GM12878 (cell line): ENCODE measurements around the gene FBXL15. TPM values are rescaled to one million over a fixed set of nuclear protein-coding genes. Genes with fewer than 3 reads are reported as not detected.
A peak's percentile ranks its signal among the peaks of the same experiment; 100 is the strongest.

Experiments used
- ATAC-seq: fragments of 200-7000 bp; cut with Tn5 transposase; 3 replicates; pipeline ENCODE4 v1.9.1; 2020; ENCODE audit warnings: mild to moderate bottlenecking, moderate library complexity
- BruUV-seq: library from RNA; stranded (reverse); fragments of 400-500 nt; replicated peaks from 2 replicates; lab custom pipeline; 2021; lab: Mats Ljungman, UMichigan
- CTCF ChIA-PET: fragments of 300-600 bp; sonication (Branson Sonifier 250); formaldehyde crosslinking; extraction: SDS; loops from one replicate; lab custom pipeline; 2021; ENCODE audit warnings: inconsistent platforms; lab: Yijun Ruan, JAX
- POLR2A ChIA-PET: fragments of 350-600 bp; formaldehyde crosslinking; extraction: SDS; loops from one replicate; lab custom pipeline; 2021; ENCODE audit warnings: inconsistent platforms; lab: Charles Lee
- RAD21 ChIA-PET: fragments of 300-600 bp; sonication (Branson Sonifier 250); formaldehyde crosslinking; loops from one replicate; lab custom pipeline; 2023; ENCODE audit warnings: antibody characterized with exemption; ENCODE audit not compliant: unreplicated experiment; lab: Charles Lee
- SMC1A ChIA-PET: fragments of 300-600 bp; sonication (Branson Sonifier 250); formaldehyde crosslinking; loops from one replicate; lab custom pipeline; 2023; ENCODE audit not compliant: unreplicated experiment, uncharacterized antibody; lab: Charles Lee
- DNase-seq: peaks from one replicate; pipeline ENCODE4 v3.0.0-alpha.2; 2011; ENCODE audit warnings: low read depth, low spot score
- FAIRE-seq: peaks from 3 replicates; lab custom pipeline; 2011; peaks lifted over from hg19 to GRCh38; lab: Jason Lieb, UNC
- H2AFZ ChIP-seq: 2 replicates; pipeline ENCODE4 v1.6.0; 2011; ENCODE audit warnings: low read depth, low read length, control low read depth; ENCODE audit not compliant: control insufficient read depth
- H3K27ac ChIP-seq: 2 replicates; pipeline ENCODE4 v1.5.1; 2011; ENCODE audit warnings: control low read depth; ENCODE audit not compliant: control insufficient read depth, insufficient read depth
- H3K27me3 ChIP-seq, 2 experiments: replicated peaks in 1 of 2; 2 replicates each; pipeline versions ENCODE4 v1.6.0 to v1.6.1; 2011; ENCODE audit warnings: low read length in 1 of 2; ENCODE audit not compliant: control insufficient read depth in 2 of 2, insufficient read depth in 2 of 2
- H3K36me3 ChIP-seq, 2 experiments: 2 replicates each; pipeline ENCODE4 v1.5.1; 2011; ENCODE audit warnings: low read length in 1 of 2; ENCODE audit not compliant: control insufficient read depth in 2 of 2, insufficient read depth in 2 of 2
- H3K4me1 ChIP-seq: 2 replicates; pipeline ENCODE4 v1.6.1; 2011; ENCODE audit warnings: mild to moderate bottlenecking, low read length, moderate library complexity, mixed read lengths; ENCODE audit not compliant: control insufficient read depth, insufficient read depth
- H3K4me2 ChIP-seq: 2 replicates; pipeline ENCODE4 v1.6.0; 2011; ENCODE audit warnings: control low read depth; ENCODE audit not compliant: control insufficient read depth, insufficient read depth
- H3K4me3 ChIP-seq: fragments of 200-600 bp; sonication (generic); 2 replicates; pipeline ENCODE4 v1.5.1; 2016
- H3K79me2 ChIP-seq: 2 replicates; pipeline ENCODE4 v1.6.0; 2011; ENCODE audit warnings: low read length; ENCODE audit not compliant: control insufficient read depth, insufficient read depth
- H3K9ac ChIP-seq: 2 replicates; pipeline ENCODE4 v1.8.0; 2011; ENCODE audit warnings: low read length, control low read depth, mixed read lengths; ENCODE audit not compliant: control insufficient read depth, insufficient read depth
- H3K9me3 ChIP-seq: replicated peaks from 3 replicates; pipeline ENCODE4 v1.5.1; 2011; ENCODE audit warnings: mild to moderate bottlenecking, low read length; ENCODE audit not compliant: control insufficient read depth, insufficient read depth
- H4K20me1 ChIP-seq: 2 replicates; pipeline ENCODE4 v1.6.0; 2011; ENCODE audit not compliant: control insufficient read depth, insufficient read depth
- BACH1 ChIP-seq: fragments of 450-650 bp; IDR thresholded peaks from 2 replicates; pipeline ENCODE4 v1.6.1; 2017; ENCODE audit warnings: mild to moderate bottlenecking, borderline replicate concordance
- CTCF ChIP-seq, 3 experiments: IDR thresholded peaks in 2 of 3; conservative IDR thresholded peaks in 1 of 3; 2 replicates each; pipeline ENCODE4 v1.5.1; 2011; ENCODE audit warnings: low read depth in 3 of 3, low read length in 3 of 3, mild to moderate bottlenecking in 3 of 3, control low read depth in 2 of 3, moderate library complexity in 2 of 3, inconsistent platforms in 1 of 3, mixed read lengths in 1 of 3; ENCODE audit not compliant: control insufficient read depth in 2 of 3, insufficient read depth in 1 of 3; ENCODE audit errors: extremely low read depth in 1 of 3
- HSF1 ChIP-seq: fragments of 150-350 bp; IDR thresholded peaks from 2 replicates; pipeline ENCODE4 v1.6.1; 2014; ENCODE audit warnings: mild to moderate bottlenecking, low read depth, low read length
- POLR2AphosphoS5 ChIP-seq: IDR thresholded peaks from 2 replicates; pipeline ENCODE4 v1.6.1; 2011; ENCODE audit warnings: mild to moderate bottlenecking, low read length, inconsistent platforms
- STAT1 ChIP-seq: fragments of 450-650 bp; conservative IDR thresholded peaks from 2 replicates; pipeline ENCODE4 v1.6.1; 2014; ENCODE audit warnings: antibody characterized with exemption, mild to moderate bottlenecking
- WRNIP1 ChIP-seq: IDR thresholded peaks from 2 replicates; pipeline ENCODE4 v1.6.1; 2011; ENCODE audit warnings: low read depth, low read length, improper control_type of control experiment, borderline replicate concordance
- YY1 ChIP-seq: IDR thresholded peaks from 2 replicates; pipeline ENCODE4 v1.6.1; 2011; ENCODE audit warnings: low read depth, mild to moderate bottlenecking, low read length
- WGBS: methylation state at CpG from one replicate; pipeline ENCODE4 v1.1.6; 2016; ENCODE audit warnings: low lambda C conversion rate; ENCODE audit not compliant: insufficient replicate concordance, insufficient coverage; ENCODE audit errors: missing lambda C conversion rate; 5-methylcytosine and 5-hydroxymethylcytosine counted together
- in situ Hi-C: fragments of 300-500 bp; cut with MboI; formaldehyde crosslinking; loops from 9 replicates; pipeline ENCODE4 v1.14.3; 2018; ENCODE audit warnings: mixed read lengths
- intact Hi-C: fragments of 100-400 bp; cut with micrococcal nuclease; formaldehyde crosslinking; loops from one replicate; pipeline ENCODE4 v1.14.2; 2022; ENCODE audit not compliant: unreplicated experiment
- polyA plus RNA-seq, 11 experiments: library from polyadenylated mRNA; depleted of rRNA in 4 of 11; unstranded in 6 of 11; stranded (reverse) in 5 of 11; fragments of >200 nt; fragmentation: Nextera tagmentation in 4 of 11; fragmentation: Illumina TruSeq in 1 of 11; extraction: Ambion mirVana in 4 of 11; extraction: Trizol in 1 of 11; gene quantifications; 1 replicate in 1 of 11; 2 replicates in 10 of 11; pipeline versions ENCODE4 v1.2.1 to v1.2.3, GENCODE V29; 2011 to 2016; ENCODE audit warnings: inconsistent platforms in 2 of 11, missing spikeins in 2 of 11, low read depth in 1 of 11
- total RNA-seq, 4 experiments: library from RNA; depleted of rRNA in 3 of 4; stranded (reverse); fragments of >200 nt in 3 of 4; fragmentation: Illumina TruSeq in 1 of 4; extraction: Trizol in 1 of 4; gene quantifications; 2 replicates each; pipeline versions ENCODE4 v1.2.1 to v1.2.3, GENCODE V29; 2013 to 2021
- TF ChIP-seq, protein P1 (sequence below): IDR thresholded peaks from 2 replicates; pipeline ENCODE4 v1.6.1; 2012; ENCODE audit warnings: low read depth, low read length, improper control_type of control experiment
- TF ChIP-seq, protein P2 (sequence below): IDR thresholded peaks from 2 replicates; pipeline ENCODE4 v1.6.1; 2012; ENCODE audit warnings: low read depth, low read length, improper control_type of control experiment
- TF ChIP-seq, protein P3 (sequence below): fragments of 450-650 bp; IDR thresholded peaks from 2 replicates; pipeline ENCODE4 v1.6.1; 2016; ENCODE audit warnings: mild to moderate bottlenecking, moderate library complexity, borderline replicate concordance

The FBXL15 gene
- total and polyA plus RNA-seq, 10 of the 15 experiments (the other 5 are each of a cell fraction or from before 2014, with no cell fraction given): 0.13 to 21.3 (median 7.9) TPM

DNA sequence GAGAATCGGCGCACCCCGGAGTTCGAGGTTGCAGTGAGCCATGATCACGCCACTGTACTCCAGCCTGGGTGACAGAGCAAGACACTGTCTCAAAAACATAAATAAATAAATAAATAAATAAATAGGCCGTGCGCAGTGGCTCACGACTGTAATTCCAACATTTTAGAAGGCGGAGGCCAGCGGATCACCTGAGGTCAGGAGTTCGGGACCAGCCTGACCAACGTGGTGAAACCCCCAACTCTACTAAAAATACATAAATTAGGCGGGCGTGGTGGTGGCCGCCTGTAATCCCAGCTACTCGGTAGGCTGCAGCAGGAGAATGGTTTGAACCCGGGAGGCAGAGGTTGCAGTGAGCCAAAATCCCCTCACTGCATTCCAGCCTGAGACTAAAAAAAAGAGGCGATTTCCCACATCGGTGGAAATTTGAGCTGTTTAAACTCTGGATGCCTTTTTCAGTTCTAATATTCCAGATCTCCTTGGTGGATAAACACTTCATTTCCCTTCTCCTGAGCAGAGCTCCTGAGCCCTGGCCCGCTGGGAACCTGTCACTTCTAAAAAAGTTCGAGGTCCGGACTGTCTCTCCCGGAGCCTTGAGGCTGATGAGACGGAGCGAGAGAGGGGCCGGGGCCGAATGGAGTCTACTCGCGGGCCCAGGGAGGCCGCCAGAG, 27.1 kb upstream of the FBXL15 start:
- Histone ChIP-seq H3K79me2 (peaks cover 41% of the 10 kb centered on the region), H3K4me1 (peaks cover 17% of the 10 kb centered on the region), H3K4me2 (peak overlapping the region; percentile 64), H3K9ac (peak overlapping the region; percentile 99), H4K20me1 (no peaks in the 10 kb centered on the region), H3K27ac (peak overlapping the region; percentile 93), H3K27me3 (no peaks in the 10 kb centered on the region), H2AFZ (peak overlapping the region; percentile 42), H3K9me3 (no peaks in the 10 kb centered on the region; the same call in 2 of the 3 replicates), H3K36me3 (peaks cover 9 to 14% of the 10 kb centered on the region in 2 experiments), H3K4me3 (peak overlapping the region; percentile 100)
- POLR2A ChIA-PET: interaction anchor here (0.9 to 6.1 kb wide), 13 partner anchors 9 to 279 kb away, joined by 3 to 44 read pairs (median 4); partner anchors contain the start of genes ACTR1A, C10orf95, CUEDC2 and FBXL15
- WGBS: 27% methylated on average over 30 of the region's 30 CpGs
- RAD21 ChIA-PET: interaction anchor here (0.7 to 3.1 kb wide), 11 partner anchors 8 to 190 kb away, joined by 3 to 21 read pairs (median 6); partner anchors contain the start of genes ACTR1A, C10orf95, CUEDC2 and FBXL15
- SMC1A ChIA-PET: interaction anchor here (0.6 to 3.8 kb wide), 12 partner anchors 8 to 222 kb away, joined by 3 to 23 read pairs (median 4); partner anchors contain the start of gene FBXL15
- CTCF ChIA-PET: interaction anchor here (0.6 to 9.1 kb wide), 24 partner anchors 9 to 224 kb away, joined by 3 to 90 read pairs (median 4); partner anchors contain the start of genes ACTR1A, C10orf95, ELOVL3 and FBXL15
- no peak for DNase-seq
- in situ Hi-C loops: no loop called here
- BruUV-seq: TSS peak; percentile 91
- intact Hi-C loops: loop anchor here (1.0 to 10.0 kb wide), 6 partner anchors 28 to 251 kb away; partner anchors contain the start of genes SUFU and TRIM8
- no peak for FAIRE-seq
- peak; percentile 67 for ATAC-seq
- TF ChIP-seq CTCF (IDR thresholded peaks at IDR 0.05 in 2 of 3, conservative IDR thresholded peaks at IDR 0.05 in 1 of 3; ENCODE audit: control insufficient read depth in 2 of 3, extremely low read depth in 1 of 3, insufficient read depth in 1 of 3, low read depth in 3 of 3, low read length in 3 of 3) (peak in 1 of 3 experiments; percentile 97; a peak in 4 of 6 replicates), POLR2AphosphoS5 (no peak), WRNIP1 (0 out of 2 replicates have a peak, but pooled peaks have one; percentile 43), YY1 (0 out of 2 replicates have a peak, but pooled peaks have one; percentile 84), HSF1 (no peak), BACH1 (no peak), STAT1 (no peak)
- TF ChIP-seq, protein P1, sequence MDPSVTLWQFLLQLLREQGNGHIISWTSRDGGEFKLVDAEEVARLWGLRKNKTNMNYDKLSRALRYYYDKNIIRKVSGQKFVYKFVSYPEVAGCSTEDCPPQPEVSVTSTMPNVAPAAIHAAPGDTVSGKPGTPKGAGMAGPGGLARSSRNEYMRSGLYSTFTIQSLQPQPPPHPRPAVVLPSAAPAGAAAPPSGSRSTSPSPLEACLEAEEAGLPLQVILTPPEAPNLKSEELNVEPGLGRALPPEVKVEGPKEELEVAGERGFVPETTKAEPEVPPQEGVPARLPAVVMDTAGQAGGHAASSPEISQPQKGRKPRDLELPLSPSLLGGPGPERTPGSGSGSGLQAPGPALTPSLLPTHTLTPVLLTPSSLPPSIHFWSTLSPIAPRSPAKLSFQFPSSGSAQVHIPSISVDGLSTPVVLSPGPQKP: 0 out of 2 replicates have a peak, but pooled peaks have one; percentile 49
- TF ChIP-seq, protein P2, sequence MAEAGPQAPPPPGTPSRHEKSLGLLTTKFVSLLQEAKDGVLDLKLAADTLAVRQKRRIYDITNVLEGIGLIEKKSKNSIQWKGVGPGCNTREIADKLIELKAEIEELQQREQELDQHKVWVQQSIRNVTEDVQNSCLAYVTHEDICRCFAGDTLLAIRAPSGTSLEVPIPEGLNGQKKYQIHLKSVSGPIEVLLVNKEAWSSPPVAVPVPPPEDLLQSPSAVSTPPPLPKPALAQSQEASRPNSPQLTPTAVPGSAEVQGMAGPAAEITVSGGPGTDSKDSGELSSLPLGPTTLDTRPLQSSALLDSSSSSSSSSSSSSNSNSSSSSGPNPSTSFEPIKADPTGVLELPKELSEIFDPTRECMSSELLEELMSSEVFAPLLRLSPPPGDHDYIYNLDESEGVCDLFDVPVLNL: 0 out of 2 replicates have a peak, but pooled peaks have one; percentile 40
- TF ChIP-seq, protein P3, sequence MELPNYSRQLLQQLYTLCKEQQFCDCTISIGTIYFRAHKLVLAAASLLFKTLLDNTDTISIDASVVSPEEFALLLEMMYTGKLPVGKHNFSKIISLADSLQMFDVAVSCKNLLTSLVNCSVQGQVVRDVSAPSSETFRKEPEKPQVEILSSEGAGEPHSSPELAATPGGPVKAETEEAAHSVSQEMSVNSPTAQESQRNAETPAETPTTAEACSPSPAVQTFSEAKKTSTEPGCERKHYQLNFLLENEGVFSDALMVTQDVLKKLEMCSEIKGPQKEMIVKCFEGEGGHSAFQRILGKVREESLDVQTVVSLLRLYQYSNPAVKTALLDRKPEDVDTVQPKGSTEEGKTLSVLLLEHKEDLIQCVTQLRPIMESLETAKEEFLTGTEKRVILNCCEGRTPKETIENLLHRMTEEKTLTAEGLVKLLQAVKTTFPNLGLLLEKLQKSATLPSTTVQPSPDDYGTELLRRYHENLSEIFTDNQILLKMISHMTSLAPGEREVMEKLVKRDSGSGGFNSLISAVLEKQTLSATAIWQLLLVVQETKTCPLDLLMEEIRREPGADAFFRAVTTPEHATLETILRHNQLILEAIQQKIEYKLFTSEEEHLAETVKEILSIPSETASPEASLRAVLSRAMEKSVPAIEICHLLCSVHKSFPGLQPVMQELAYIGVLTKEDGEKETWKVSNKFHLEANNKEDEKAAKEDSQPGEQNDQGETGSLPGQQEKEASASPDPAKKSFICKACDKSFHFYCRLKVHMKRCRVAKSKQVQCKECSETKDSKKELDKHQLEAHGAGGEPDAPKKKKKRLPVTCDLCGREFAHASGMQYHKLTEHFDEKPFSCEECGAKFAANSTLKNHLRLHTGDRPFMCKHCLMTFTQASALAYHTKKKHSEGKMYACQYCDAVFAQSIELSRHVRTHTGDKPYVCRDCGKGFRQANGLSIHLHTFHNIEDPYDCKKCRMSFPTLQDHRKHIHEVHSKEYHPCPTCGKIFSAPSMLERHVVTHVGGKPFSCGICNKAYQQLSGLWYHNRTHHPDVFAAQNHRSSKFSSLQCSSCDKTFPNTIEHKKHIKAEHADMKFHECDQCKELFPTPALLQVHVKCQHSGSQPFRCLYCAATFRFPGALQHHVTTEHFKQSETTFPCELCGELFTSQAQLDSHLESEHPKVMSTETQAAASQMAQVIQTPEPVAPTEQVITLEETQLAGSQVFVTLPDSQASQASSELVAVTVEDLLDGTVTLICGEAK: peak; percentile 54; the same call in 1 of the 2 replicates
